BJ (cell line): ENCODE data around the gene NTMT2. TPM values are rescaled to one million over a fixed set of nuclear protein-coding genes. Genes with fewer than 3 reads are reported as not detected.

Experiments
- CTCF ChIA-PET: fragments of 350-600 bp; formaldehyde crosslinking; extraction: SDS; loops from one replicate; lab custom pipeline; 2021; ENCODE audit warnings: antibody characterized with exemption, inconsistent platforms; lab: Yijun Ruan, JAX
- POLR2A ChIA-PET: fragments of 300-600 bp; sonication (Branson Sonifier 250); formaldehyde crosslinking; extraction: SDS; loops from one replicate; lab custom pipeline; 2021; ENCODE audit warnings: antibody characterized with exemption; lab: Charles Lee
- DNase-seq: peaks from one replicate; pipeline ENCODE4 v3.0.0-alpha.2; 2011; ENCODE audit warnings: low read depth
- H3K27me3 ChIP-seq: 2 replicates; pipeline ENCODE4 v1.6.0; 2011; ENCODE audit warnings: low read length; ENCODE audit not compliant: control insufficient read depth, insufficient read depth
- H3K36me3 ChIP-seq: 2 replicates; pipeline ENCODE4 v1.5.1; 2011; ENCODE audit warnings: low read length; ENCODE audit not compliant: control insufficient read depth, insufficient read depth
- H3K4me3 ChIP-seq: 2 replicates; pipeline ENCODE4 v1.5.1; 2011; ENCODE audit warnings: low read depth, mild to moderate bottlenecking, control low read depth, low read length
- CTCF ChIP-seq: IDR thresholded peaks from 2 replicates; pipeline ENCODE4 v1.5.1; 2011; ENCODE audit warnings: low read depth, mild to moderate bottlenecking, control low read depth, inconsistent platforms, low read length, moderate library complexity; ENCODE audit not compliant: insufficient read depth
- polyA plus RNA-seq: library from polyadenylated mRNA; depleted of rRNA; stranded (reverse); fragments of >200 nt; gene quantifications from 2 replicates; pipeline ENCODE4 v1.2.3, GENCODE V29; 2011

Gene NTMT2
- polyA plus RNA-seq, 1 experiment, result not detected

- ChIA-PET POLR2A (interaction anchor here (0.6 kb wide), 1 partner anchor 86 kb away, joined by 22 read pairs; no protein-coding TSS in a partner anchor), CTCF (interaction anchor here (1.3 kb wide), 1 partner anchor 9 kb away, joined by 5 read pairs; no protein-coding TSS in a partner anchor)
- TF ChIP-seq CTCF, result no peak
- no peak for DNase-seq
- H3K27me3 ChIP-seq, result no peaks in the 10 kb centered on the region
- no peak overlapping the region for H3K4me3 ChIP-seq
- H3K36me3 ChIP-seq, result no peaks in the 10 kb centered on the region
These were observed 30.9 kb upstream of the NTMT2 start for GRCh38 chr1:170114906-170115305.

GRCh38 chr1:170122366-170122765, 23.4 kb upstream of the NTMT2 start:
- no peak for TF ChIP-seq CTCF
- no peak overlapping the region for H3K4me3 ChIP-seq
- POLR2A ChIA-PET, result no interaction called here
- H3K27me3 ChIP-seq, result no peaks in the 10 kb centered on the region
- no peak for DNase-seq
- CTCF ChIA-PET, result no interaction called here
- H3K36me3 ChIP-seq, result no peaks in the 10 kb centered on the region

- no peak overlapping the region for H3K4me3 ChIP-seq
- no peaks in the 10 kb centered on the region for H3K36me3 ChIP-seq
- no peak for DNase-seq
- ChIA-PET POLR2A (no interaction called here), CTCF (interaction anchor here (0.7 kb wide), 1 partner anchor 30 kb away, joined by 3 read pairs; no protein-coding TSS in a partner anchor)
- no peaks in the 10 kb centered on the region for H3K27me3 ChIP-seq
- no peak for TF ChIP-seq CTCF
These were observed 20.5 kb upstream of the NTMT2 start for GRCh38 chr1:170125269-170125668.

GRCh38 chr1:170126696-170127095, 19.1 kb upstream of the NTMT2 start:
- no peaks in the 10 kb centered on the region for H3K36me3 ChIP-seq
- H3K4me3 ChIP-seq, result no peak overlapping the region
- ChIA-PET POLR2A (no interaction called here), CTCF (no interaction called here)
- H3K27me3 ChIP-seq, result no peaks in the 10 kb centered on the region
- peak; percentile 70 for DNase-seq
- TF ChIP-seq CTCF, result peak; percentile 29; the same call in 1 of the 2 replicates

GRCh38 chr1:170131450-170131849, 14.3 kb upstream of the NTMT2 start:
- Histone ChIP-seq H3K27me3 (no peaks in the 10 kb centered on the region), H3K36me3 (no peaks in the 10 kb centered on the region), H3K4me3 (no peak overlapping the region)
- ChIA-PET CTCF (no interaction called here), POLR2A (no interaction called here)
- no peak for TF ChIP-seq CTCF
- no peak for DNase-seq
